Activated T-cell treated with anti-CD3 and anti-CD28 coated beads for 1 hour (primary cell): Measurements from ENCODE around the gene EFEMP1.

Source experiments
- DNase-seq: peaks from one replicate; pipeline ENCODE4 v3.0.0-alpha.2; 2020; ENCODE audit warnings: low read depth

The EFEMP1 gene

DNA sequence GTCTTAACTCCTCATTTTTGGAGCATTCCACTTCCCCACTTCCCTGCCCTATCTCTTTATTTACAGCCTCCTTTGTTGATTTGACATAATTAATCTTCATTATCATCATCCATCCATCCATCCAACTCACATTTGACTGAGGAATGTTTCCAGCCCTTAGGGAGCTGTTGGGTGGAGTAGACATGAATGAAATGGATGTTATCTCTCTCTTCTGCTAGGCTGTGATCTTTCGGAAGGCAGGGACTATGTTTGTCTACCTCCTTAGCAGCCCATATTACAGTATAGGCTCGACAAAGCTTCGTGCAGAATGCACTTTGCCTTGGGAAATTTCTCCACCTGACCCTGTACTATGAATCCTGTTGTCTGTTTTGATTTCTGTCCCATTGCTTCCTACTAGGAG is 7.7 kb upstream of the EFEMP1 start:
- DNase-seq = no peak

DNA sequence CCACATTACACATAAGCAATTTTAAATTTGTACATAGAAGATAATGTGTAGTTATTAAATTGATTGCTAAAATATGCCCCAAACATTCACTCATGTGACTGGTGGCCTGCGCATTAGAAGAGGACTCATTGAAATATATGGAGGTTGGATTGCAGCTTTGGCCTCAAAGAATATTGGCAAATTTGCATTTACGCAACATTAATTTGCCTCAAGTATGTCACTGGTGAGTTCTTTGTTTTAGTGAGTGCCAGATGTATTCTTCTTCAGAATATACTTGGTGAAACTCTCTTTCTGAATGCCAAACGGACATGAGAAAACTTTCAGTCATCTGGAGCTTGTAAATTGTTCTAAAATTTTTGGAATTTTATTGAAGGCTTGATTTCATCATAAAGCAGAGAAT is 5.9 kb upstream of the EFEMP1 start:
- no peak for DNase-seq

DNA sequence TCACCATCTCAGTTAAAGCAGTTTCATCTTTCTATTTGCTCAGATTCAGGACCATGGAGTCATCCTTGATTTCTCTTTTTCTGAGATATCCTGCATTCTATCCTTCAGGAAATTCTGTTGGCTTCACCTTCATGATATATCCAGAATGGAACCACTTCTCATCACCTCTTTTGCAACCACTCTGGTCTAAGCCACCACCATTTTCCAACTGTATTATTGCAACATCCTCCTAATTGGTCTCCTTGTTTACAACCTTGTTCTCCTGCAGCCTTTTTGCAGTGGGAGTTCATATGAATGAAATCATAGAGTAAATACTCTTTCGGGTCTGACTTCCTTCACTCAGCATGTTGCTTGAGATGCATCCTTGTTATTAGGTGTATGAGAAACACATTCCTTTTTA is 3.4 kb upstream of the EFEMP1 start:
- DNase-seq = no peak

DNA sequence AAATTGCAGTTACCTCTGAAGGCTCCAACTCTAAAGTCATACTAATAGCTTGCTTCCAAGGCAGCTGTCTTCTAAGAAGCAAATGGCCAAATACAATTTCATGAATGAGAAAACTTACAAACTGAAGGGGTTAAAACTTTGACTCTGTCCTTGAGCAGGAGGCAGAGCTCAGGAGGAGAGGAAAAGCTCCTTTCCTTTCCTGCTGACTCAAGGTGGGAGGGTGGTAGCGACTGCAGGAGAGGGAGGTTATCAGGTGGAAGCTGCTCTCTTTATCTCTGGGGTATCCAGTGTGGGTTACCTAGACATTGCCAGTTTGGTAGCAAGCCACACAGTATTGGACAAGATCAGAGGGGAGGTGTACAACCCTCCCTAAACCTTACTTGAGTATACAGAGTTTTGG is 2.7 kb upstream of the EFEMP1 start:
- DNase-seq = no peak

DNA sequence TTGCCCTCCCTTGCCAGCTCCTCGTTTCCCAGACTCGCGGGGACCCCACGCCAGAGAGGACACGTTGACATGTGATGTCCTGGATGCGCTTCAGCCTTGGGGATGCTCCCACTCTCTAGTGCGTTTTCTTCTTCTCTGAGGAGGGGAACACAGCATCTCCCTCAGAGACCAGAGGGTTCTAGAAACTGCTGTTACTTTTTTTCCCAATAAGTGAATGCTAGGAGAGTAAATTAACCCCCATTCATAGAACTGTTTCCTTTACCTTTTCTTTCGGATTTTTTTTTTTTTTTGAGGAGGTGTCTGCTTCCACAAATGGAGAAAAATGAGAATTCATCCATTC is 370 bp upstream of the EFEMP1 start:
- DNase-seq = no peak

DNA sequence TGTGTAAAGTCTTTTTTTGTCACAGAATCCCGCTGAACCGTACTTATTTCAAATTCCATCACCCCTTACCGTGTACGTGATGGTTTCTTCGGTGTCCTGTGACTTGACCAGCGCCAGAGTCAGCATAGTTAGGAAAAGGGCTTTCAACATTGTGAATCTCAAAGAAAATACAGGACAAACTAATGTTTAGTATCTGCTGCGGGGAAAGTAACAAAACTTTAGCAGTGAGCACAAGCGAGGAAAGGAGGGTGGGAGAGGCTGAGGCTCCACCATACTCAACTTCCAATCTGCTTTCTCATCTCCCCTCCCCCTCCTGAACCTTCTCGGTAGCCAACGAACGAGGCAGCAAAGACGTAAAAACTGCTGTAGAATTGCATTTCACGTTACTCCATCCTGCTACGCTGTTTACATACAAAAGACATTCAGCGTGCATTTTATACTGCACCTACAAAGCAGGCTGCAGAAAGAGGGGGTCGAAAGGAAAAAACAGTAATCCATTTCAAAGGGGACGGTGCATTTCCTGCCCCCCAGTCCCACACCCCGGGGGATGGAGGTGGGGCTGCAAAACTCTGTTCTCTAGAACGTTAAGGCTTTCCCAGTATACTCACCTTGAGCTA is 1.2 kb downstream of the EFEMP1 start:
- DNase-seq = no peak

DNA sequence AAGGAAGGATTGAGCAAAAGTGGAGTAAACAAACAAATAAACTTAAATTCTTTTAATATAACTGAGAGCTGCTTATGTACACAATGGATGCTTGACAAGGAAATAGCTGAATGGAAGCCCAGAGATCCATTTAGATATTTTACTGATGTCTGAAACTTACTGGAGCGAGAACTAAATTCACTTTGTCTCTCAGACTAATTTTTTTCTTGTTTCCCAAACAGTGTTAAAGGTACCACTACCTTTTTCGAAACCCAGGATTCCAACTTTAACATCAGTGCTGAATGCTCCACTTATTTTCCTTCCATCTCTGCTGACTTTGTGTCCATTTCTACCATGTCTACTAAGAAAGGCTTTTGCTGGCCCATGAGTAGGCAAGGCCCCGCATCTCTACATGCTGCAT is 4.0 kb downstream of the EFEMP1 start:
- DNase-seq = no peak

DNA sequence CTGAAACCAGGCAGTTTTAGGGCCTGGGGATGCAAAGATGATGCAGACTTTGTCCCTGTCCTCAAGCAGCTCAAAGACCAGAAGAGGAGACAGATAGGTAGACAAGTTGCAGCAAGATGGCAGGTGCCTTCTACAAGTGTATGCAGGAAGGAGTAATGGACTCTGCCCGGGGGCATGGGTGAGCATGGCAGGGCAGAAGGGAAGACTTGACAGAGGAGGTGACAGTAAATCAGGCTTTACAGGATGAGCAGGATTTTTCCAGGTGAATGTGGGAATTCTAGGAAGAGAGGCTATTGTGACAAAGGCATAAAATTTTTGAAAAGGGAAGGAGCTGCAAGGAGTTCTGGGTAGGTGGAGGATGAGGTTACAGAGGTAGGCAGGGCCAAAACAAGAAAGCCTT is 4.7 kb downstream of the EFEMP1 start:
- no peak for DNase-seq

DNA sequence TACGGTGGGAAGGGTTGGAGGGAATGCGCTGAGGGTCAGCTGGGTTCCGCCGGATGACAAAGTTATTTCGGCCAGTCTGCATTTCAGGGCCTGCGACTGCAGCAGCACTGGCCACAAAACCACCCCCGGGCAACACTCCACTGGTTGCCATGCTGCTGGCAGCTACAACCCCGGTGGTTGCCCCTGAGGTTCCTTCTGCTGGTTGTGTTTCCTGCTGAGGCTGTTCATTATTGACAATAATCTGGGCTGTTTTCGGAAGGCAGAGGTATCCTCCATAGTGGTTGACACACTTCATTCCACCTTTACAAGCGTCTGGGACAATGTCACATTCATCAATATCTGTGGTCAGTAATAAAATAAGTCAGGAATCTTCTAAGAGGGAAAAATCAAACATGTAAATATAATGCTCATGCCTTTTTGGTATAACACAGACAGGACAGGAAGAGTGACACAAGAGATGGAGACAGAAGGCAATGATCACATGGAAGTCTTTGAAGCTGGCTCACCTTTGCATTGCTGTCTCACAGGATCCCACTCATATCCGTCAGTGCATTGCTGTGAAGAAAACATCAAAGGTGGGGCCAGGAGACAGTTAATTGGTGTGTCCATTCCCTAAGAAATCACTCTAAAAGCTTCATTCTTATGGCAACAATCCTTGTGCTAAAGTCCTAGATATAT is 5.7 kb downstream of the EFEMP1 start:
- DNase-seq = no peak

DNA sequence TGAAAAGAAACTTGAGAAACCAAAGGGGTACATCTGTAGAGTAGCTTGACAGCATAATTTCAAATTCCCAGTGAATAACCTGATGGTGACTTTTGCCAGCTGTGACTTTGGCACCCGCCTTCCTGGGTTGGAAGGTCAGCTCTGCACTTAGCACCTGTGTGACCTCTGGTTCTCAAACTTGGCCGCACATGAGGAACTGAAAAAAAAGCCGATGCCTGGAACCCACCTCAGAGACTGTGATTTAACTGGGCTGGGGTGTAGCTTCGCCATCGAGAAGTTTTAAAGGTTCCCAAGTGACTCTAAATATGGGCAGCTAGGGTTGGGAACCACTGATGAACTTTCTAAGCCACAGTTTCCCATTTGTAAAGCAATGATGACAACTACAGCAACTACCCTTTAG is 6.5 kb downstream of the EFEMP1 start:
- no peak for DNase-seq

DNA sequence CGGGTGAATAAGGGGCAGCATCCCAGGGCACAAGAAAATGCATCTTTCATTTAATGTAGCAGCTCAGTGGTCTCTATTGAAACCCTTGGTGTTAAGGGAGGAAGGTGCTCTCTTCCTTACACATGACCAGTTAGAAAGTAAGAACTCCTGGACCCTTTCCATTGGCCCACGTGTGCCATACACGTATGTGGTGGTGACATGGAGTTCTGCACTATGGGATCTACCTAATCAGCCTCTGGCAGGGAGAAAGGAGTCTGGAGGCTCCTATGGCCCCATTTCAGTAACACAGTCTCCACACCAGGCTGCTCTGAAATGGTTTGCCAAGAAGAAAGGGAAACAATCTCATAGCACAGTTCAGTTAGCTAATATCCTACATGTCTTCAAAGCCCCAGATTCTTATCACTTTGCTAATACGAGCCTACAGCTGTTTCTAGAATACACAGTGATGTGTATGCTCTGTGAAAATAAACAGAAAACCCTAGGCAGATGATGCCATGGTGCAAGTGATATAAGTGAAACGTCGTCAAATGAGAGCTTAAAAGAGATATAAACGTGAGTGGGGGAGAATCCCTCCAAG is 7.0 kb downstream of the EFEMP1 start:
- no peak for DNase-seq

DNA sequence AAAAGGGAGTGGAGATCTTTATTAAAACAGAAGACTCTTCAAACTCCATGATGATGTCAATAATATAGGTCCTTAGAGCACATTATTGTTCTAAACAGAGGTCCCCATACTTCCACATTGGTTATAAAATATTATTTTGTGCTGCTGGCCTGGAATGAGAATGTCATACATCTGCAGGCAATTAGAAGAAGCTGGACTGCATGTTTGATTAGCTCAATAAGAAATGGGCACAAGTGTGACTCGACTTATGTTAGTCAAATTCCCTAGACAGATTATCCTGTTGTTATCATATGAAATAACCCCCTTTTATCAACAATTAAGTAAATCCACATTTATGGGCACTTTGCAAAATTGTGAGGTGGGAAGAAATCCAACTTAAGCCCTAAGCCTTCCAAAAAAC is 8.8 kb downstream of the EFEMP1 start:
- DNase-seq = no peak

DNA sequence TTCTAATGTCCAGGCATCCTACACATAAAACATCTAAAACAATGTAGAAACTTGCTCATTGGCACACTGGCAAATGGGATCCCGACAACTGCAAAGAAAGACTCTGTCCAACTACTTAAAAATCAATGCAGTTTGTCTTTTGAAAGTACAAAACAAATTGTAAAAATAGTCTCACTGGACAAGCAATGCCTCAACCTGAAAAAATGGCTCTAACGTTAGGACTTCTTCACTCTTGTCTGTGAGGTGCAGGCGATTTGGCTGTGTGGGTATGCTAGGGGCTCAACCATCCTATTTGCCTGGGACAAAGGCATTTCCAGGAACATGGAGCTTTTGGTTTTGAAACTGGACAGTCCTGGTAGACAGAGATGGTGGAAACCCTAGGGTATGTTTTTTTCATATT is 10.7 kb downstream of the EFEMP1 start:
- no peak for DNase-seq

DNA sequence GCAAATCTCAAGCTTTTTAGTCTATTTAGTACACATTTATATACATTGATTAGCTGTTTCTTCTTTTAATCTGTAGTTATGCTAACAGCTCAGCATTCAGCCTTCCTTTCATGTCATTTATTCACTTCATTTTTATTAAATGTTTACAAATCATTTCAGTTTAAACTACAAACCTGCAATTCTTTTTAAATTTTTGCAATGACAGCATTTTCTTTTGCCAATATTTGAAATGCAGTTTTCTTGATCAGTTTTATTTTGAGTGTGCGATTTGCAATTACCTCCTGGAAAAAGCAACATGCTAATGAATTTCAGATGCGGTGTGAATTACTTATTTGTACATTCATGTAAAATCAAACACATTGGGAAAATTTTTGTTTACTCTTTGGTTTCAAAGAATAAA is 13.5 kb downstream of the EFEMP1 start:
- no peak for DNase-seq

DNA sequence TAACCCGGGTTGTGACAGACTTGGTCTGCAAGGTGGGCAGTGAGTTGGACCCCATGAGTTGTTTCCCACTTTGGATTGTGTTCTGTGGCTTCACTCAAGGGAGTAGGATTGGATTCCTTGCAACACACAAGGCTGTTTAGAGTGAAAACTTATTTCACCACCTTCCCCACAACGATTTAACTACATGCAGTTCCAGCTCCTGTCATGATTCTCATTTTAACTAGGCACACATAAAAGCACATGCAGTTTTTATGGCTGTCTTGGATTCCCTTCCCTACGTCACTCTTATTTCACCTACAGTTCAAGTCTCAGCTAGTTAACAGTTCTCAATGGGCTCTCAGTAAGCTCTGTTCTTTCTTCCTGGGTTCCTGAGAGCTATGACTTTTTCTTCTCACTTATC is 15.9 kb downstream of the EFEMP1 start:
- DNase-seq = no peak

DNA sequence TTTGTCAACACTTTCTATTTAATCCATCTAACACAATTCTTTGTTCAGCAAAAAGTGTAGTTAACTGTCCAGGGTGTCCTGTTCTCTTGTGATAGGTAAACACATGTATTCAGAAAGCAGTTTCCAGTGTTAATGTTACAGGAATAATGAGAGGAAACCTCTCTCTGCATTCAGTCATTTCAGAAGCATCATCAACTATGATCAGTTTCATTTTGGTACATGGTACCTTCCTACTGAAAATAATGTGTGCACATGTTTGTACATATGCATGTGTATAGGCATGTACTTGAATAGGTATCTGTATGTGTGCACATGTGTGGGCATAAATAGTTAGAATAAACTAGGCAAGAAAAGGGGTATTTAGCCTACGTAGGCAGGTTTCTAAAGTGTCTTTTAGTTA is 16.6 kb downstream of the EFEMP1 start:
- DNase-seq = no peak

DNA sequence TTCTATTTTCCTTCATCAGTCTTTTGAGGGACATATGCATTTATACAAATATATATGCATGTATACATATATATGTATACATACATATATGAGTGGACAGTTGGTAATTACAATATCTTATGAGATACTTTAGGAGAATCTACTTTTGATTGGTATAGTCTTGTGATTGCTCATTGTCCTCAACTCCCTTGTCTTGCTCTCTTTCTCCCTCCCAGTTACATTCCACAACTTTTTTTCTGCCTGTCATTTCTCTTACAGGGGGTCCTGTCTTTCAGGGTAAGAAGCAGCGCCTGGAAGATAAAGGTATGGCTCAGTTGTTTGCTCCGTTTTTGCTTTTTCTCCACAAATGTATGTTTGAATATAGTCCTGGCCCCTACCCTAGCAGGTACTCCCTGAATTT is 19.9 kb downstream of the EFEMP1 start:
- no peak for DNase-seq

DNA sequence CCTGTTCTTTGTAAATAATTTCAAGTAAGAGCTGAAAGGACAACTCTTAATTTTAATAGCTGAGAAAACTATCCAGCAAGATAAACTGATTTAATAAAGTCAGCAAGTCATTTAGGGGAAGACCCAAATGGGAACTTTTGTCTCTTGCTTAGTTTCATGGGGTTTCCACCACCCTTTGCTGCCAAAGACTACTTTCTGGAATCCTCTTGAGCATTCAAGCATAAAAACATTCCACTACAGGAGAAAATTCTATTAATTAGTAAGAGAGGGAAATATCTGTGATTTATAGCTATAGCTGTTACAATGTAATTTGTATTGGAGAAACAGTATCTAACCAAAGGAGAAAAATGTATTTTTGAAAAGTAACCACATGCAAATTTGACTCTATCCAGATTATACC is 20.6 kb downstream of the EFEMP1 start:
- no peak for DNase-seq

DNA sequence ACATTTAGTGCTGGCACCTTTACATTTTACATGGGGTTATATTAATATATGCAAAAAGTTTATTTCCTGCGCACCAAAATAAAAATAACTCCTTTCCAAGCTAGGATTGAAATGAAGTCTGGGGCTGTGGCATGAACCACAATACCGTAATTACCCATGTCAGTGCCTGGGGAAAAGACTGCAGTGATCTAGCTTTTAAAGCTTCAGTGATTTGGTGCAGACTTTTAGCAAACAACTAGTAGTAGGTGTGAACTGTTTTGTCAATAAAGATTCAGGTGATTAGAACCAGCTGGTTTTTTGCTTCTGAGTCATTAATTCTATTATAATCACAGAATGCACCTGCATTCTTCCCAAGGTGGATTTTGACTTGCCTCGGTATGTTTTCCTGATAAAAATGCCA is 21.2 kb downstream of the EFEMP1 start:
- DNase-seq = no peak

DNA sequence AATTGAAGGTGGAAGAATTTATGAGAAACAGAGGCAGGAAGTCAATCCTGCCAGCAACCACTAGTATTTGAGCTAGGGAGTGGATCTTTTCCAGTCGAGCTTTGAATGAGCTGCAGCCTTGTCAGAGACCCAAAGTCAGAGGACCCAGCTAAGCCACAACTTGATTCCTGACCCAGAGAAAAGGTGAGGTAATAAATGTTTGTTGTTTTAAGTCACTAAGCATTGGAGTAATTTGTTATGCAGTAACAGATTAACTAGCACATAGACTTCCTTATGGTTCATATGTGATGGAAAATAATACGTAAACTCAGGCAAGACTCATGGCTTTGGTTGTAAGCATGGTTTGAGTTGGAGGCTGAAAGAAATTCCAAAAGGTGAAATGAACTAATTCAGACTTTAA is 21.6 kb downstream of the EFEMP1 start:
- no peak for DNase-seq

DNA sequence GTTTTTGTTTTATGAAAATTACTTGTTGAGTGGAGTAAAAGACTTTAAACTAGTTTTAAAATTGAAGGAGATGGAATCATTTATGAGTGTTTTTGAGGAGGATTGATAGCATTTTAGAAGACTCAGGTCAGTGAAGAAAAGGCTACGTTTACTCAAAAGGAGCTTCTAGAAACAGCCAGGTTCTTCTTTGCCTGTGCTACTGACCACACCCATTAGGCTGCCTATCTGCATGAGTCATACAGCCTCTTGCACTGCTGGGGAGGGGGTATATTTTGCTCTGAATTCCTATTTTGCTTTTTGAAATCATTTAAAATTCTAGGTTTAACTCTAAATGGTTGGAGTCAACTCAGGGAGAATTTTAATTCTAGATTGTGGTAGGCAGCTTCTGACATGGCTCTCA is 22.3 kb downstream of the EFEMP1 start:
- no peak for DNase-seq

DNA sequence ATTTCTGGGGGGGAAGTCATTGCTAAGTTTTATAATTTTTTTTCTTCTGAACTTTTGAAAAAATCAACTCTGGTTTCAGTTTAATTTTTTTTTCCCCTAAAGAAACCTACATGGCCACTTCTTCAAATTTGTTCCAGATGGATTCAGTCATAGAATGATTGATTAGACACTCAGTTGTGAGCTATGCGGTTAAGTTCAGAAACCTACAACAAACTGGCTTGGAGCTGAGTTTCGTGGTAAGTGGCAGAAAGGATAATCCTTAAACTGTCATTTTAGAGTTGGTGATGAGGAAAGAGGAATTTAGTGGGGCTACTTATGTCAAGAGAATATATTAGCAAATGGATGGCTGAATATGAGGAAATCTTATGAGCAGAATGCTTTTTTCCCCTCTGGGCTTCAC is 23.7 kb downstream of the EFEMP1 start:
- DNase-seq = no peak

DNA sequence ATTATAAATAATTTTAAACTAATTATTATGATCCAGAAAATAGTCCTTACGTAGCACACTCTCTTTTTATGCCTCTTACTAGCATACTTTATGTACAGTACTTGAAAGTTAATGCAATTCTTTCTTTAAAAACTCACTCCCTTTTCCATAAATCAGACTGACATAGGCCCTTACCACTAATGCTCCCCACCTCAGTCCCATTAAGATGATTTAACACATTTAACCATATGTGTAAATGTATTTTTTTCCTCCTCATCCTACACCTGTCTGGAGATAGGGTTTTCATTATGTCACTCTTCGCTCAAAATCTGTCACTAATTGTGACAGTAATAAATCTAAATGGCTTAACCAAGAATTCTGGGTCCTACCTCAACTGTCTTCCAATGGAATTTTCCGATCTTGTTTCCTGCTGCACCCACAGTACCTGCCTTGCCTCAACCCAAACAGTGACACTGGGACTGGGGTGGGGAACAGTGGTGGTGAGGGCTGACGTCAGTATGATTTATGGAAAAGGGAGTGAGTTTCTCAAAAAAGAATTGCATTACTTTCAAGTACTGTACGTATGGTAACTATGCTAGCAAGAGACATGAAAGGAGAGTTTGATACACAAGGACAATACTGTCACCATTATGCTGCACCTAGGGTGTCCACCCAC is 25.1 kb downstream of the EFEMP1 start:
- no peak for DNase-seq

DNA sequence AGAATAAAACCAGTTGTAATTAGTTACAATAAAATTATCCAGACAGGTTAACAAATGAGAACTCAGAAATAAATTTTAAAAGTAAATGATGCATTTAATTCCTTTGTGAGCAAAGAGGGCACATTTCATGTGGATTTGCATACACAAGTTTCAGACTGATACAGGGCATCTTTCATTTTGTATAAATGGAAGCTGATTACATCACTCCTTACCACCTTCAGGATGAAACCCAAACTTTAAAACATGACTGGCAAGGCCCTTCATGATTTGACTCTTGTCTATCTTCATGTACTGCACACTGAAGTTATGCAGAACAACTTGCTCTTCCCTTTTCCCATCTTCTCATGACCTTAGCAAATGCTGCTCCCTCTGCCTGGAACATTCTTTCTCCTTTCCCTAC is 26.9 kb downstream of the EFEMP1 start:
- no peak for DNase-seq
